Subcutaneous adipose tissue (tissue), 4 donors: ENCODE results near the gene PEX11G. TPM values are rescaled to one million over a fixed set of nuclear protein-coding genes. Genes with fewer than 3 reads are reported as not detected.

Experiments
- total RNA-seq, 4 donors: library from RNA; depleted of rRNA; stranded (reverse); fragments of >200 nt; gene quantifications; one replicate each; pipeline ENCODE4 v1.1.0, GENCODE V29; 2016
- TF ChIP-seq, protein P1 (sequence below): fragments of 450-650 bp; IDR thresholded peaks from one replicate; pipeline ENCODE4 v1.5.1; 2016; ENCODE audit warnings: low read depth, mild to moderate bottlenecking, control low read depth, antibody characterized with exemption, moderate library complexity

The PEX11G gene
- total RNA-seq, 4 donors from 2014 or later: 2.3 to 10.6 (median 6.5) TPM

DNA sequence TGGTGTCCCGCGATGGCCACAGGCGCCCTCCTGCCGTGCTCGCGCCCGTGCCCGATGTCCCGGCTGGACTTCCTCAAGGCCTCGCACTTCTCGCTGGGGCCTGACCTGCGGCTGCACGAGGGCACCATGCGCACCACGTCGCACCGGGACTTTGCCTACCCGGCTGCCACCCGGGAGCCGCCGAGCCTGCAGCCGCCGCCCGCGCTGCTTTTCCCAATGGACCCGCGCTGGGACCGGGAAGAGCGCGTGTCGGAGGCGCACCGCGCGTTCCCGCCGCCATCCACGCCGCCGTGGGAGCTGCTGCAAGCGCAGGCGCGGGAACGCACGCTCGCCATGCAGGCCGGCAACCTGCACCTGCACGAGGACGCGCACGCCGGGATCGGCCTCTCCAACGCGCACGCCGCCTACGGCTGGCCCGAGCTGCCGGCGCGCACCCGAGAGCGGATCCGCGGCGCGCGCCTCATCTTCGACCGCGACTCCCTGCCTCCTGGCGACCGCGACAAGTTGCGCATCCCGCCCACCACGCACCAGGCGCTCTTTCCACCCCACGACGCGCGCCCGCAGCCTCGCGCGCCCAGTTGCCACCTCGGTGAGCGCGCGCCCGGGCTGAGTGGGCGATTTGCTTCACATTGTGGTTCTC is 12.1 kb upstream of the PEX11G start:
- TF ChIP-seq, protein P1, sequence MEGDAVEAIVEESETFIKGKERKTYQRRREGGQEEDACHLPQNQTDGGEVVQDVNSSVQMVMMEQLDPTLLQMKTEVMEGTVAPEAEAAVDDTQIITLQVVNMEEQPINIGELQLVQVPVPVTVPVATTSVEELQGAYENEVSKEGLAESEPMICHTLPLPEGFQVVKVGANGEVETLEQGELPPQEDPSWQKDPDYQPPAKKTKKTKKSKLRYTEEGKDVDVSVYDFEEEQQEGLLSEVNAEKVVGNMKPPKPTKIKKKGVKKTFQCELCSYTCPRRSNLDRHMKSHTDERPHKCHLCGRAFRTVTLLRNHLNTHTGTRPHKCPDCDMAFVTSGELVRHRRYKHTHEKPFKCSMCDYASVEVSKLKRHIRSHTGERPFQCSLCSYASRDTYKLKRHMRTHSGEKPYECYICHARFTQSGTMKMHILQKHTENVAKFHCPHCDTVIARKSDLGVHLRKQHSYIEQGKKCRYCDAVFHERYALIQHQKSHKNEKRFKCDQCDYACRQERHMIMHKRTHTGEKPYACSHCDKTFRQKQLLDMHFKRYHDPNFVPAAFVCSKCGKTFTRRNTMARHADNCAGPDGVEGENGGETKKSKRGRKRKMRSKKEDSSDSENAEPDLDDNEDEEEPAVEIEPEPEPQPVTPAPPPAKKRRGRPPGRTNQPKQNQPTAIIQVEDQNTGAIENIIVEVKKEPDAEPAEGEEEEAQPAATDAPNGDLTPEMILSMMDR: no peak

DNA sequence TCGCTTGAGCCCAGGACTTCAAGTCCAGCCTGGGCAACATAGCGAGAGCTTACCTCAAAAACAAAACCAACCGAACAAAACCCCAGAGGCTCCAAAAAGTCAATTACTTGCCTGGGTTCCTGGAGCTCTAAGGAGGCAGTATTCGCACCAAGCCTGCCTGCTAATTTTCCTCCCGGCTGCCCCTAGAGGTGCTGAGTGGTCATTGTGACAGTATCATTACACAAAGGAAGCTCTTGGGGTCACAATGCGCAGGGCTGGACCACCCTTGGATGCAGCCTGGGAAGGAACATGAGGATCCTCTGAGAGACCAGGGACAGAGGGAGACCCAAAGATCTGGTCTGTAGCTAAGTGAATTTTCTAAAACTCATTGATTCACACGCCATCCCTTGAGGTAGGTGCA is 8.5 kb upstream of the PEX11G start:
- TF ChIP-seq, protein P1: no peak

DNA sequence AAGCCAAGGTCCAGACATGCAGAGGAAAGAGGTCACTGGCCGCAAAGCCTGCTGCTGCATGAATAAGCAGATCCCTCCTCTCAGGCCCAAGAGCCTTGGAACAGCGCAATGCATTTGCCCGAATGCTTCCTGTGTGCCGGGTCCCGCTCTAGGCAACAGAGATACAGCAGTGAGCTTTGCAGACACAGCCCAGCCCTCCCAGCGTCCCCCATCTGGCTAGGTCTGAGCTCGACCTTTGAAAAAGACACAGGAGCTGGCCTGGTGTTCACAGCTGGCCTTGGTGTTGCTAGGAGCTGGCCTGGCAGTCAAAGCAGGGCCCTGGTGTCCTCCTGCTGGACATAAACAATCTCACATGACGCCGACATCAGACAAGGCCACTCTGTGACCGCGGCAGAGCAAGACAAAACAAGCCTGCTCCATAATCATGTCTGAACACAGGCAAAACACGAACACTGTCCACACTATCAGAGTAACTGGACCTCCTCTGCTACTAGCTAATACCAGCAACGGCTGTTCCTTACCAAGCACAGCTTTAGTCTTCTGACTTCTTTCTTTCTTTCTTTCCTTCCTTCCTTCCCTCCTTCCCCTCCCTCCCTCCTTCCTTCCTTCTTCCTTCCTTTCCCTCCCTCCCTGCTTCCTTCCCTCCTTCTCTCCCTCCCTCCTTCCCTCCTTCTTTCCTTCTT is 5.7 kb upstream of the PEX11G start:
- TF ChIP-seq, protein P1: no peak

DNA sequence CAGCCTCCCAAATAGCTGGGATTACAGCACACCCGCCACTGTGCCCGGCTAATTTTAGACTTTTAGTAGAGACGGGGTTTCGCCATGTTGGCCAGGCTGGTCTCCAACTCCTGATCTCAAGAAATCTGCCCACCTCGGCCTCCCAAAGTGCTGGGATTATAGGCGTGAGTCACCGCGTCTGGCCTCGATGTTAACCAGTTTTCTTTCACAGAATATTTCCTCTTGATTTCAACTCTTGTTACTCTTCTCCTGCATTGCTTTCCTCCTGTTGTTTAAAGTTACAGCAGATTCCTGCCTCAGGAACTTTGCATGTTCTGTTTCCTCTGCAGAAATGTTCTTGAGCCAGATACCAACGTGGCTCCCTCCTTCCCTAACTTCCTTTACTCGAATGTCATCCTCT is 3.7 kb upstream of the PEX11G start:
- TF ChIP-seq, protein P1: no peak

DNA sequence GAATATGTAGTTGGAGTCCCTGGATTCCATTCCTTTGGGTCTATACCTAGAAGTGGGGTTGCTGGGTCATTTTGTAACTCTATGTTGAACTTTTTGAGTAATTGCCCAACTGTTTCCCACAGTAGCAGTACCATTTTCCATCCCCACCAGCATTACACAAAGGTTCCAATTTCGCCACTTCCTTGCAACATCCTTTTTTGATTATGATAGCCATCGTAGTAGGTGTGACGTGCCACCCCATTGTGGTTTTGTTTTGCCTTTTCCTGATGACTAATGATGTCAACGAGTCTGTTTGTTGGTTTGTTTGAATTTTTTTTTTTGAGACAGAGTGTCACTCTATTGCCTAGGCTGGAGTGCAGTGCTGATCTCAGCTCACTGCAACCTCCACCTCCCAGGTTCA is 3.3 kb upstream of the PEX11G start:
- TF ChIP-seq, protein P1: no peak

DNA sequence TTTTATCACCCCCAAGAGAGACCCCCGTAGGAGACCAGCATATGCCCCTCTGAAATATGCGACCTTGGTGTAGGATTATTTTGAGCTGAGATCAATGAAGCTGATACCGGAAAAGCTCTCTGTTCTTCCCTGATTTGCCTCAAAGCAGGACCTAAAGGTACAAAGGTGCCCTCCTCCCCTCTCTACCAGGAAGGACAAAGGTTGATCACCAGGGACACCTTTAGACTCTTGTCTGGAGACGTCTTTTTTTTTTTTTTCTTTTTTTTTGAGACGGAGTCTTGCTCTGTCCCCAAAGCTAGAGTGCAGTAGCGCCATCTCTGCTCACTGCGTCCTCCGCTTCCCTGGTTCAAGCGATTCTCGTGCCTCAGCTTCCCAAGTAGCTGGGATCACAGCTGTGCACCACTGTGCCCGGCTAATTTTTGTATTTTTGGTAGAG is 792 bp upstream of the PEX11G start:
- TF ChIP-seq, protein P1: no peak

DNA sequence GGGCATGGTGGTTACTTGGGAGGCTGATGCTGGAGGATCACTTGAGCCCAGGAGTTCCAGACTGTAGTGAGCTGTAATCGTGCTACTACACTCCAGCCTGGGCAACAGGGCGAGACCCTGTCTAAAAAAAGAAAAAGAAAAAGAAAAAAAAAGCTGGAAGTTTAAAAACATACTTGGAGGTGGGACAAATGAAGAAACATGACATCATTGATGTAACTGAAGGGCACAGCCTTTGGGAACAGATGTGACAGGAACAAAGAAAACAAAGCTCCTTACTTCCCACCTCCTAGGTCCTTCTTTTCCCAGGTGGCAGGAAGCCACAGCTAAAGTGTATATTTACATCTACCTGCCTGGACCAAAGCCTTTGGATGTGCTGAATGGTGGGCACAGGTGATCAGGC is 1.9 kb downstream of the PEX11G start:
- TF ChIP-seq, protein P1: no peak
